HFFc6 (cell line): ENCODE measurements around the gene FLOT1. TPM values are rescaled to one million over a fixed set of nuclear protein-coding genes. Genes with fewer than 3 reads are reported as not detected.
A peak's percentile ranks its signal among the peaks of the same experiment; 100 is the strongest.

Experiments
- DNase-seq: peaks from one replicate; pipeline ENCODE4 v3.0.0-alpha.2; 2018
- H3K27ac Mint-ChIP-seq: 2 replicates; pipeline ENCODE4 v1.8.0; 2020; ENCODE audit warnings: mild to moderate bottlenecking, mixed read lengths
- H3K27me3 Mint-ChIP-seq: 2 replicates; pipeline ENCODE4 v1.8.0; 2021; ENCODE audit warnings: mild to moderate bottlenecking, moderate library complexity, mixed read lengths; ENCODE audit not compliant: insufficient read depth
- H3K36me3 Mint-ChIP-seq: 2 replicates; pipeline ENCODE4 v1.8.0; 2021; ENCODE audit warnings: low read depth, mixed read lengths
- H3K4me1 Mint-ChIP-seq: 2 replicates; pipeline ENCODE4 v1.8.0; 2020; ENCODE audit warnings: low read depth, mixed read lengths
- H3K4me3 Mint-ChIP-seq: 2 replicates; pipeline ENCODE4 v1.8.0; 2020; ENCODE audit warnings: mild to moderate bottlenecking, moderate library complexity, mixed read lengths
- H3K9me3 Mint-ChIP-seq: 2 replicates; pipeline ENCODE4 v1.8.0; 2020; ENCODE audit warnings: mild to moderate bottlenecking, mixed read lengths
- CTCF ChIP-seq: fragments of 200-600 bp; sonication (generic); IDR thresholded peaks from 2 replicates; pipeline ENCODE4 v1.5.0; 2021; ENCODE audit warnings: antibody characterized with exemption, mild to moderate bottlenecking
- total RNA-seq, 6 experiments: library from RNA; stranded (reverse); fragmentation: NEBNext Ultra II Directional; extraction: Animal tissue kit (Norgen Biotek cat#: 25700); gene quantifications; 2 replicates in 1 of 6; 3 replicates in 5 of 6; pipeline ENCODE4 v1.2.3, GENCODE V29; 2021

FLOT1 gene
- total RNA-seq, 6 experiments from 2014 or later, result 218 to 286 (median 236) TPM

- Mint-ChIP-seq H3K27me3 (no peaks in the 10 kb centered on the region; the same call in none of the 2 replicates), H3K9me3 (no peaks in the 10 kb centered on the region; the same call in 1 of the 2 replicates), H3K27ac (peak overlapping the region; percentile 95), H3K36me3 (peaks cover 73% of the 10 kb centered on the region), H3K4me1 (peaks cover 54% of the 10 kb centered on the region), H3K4me3 (peak overlapping the region; percentile 92)
- no peak for DNase-seq
- no peak for TF ChIP-seq CTCF
Measured at GRCh38 chr6:30681766-30682142, 60.7 kb downstream of the FLOT1 start.

GRCh38 chr6:30679765-30680535 lies 62.5 kb downstream of the FLOT1 start:
- peaks cover 70% of the 10 kb centered on the region for H3K36me3 Mint-ChIP-seq
- DNase-seq, result no peak
- H3K27ac Mint-ChIP-seq, result peak overlapping the region; percentile 65
- peak overlapping the region; percentile 92 for H3K4me3 Mint-ChIP-seq
- peaks cover 4% of the 10 kb centered on the region for H3K27me3 Mint-ChIP-seq
- H3K9me3 Mint-ChIP-seq, result no peaks in the 10 kb centered on the region; the same call in 1 of the 2 replicates
- H3K4me1 Mint-ChIP-seq, result peaks cover 58% of the 10 kb centered on the region
- no peak for TF ChIP-seq CTCF

GRCh38 chr6:30678964-30679726 lies 63.3 kb downstream of the FLOT1 start:
- TF ChIP-seq CTCF, result peak; percentile 95
- peak; percentile 48 for DNase-seq
- Mint-ChIP-seq H3K36me3 (peaks cover 64% of the 10 kb centered on the region), H3K9me3 (no peaks in the 10 kb centered on the region), H3K27me3 (peaks cover 4% of the 10 kb centered on the region), H3K4me3 (peak overlapping the region; percentile 92), H3K4me1 (peaks cover 55% of the 10 kb centered on the region), H3K27ac (peak overlapping the region; percentile 65)

Other genes with a start within 250 kb of the FLOT1 start
- 10 to 100 TPM; 56.9 to 65.6 (median 61.9) TPM for gene GNL1, start 186.2 kb downstream of the FLOT1 start, total RNA-seq
- gene PRR3, start 185.4 kb downstream of the FLOT1 start, total RNA-seq, result 10 to 100 TPM in 5 of 6 experiments, 1 to 10 TPM in 1; 9.8 to 14.0 (median 12.3) TPM
- 10 to 100 TPM; 51.3 to 69.3 (median 63.1) TPM for gene ABCF1, start 171.2 kb downstream of the FLOT1 start, total RNA-seq
- gene PPP1R10, start 125.4 kb downstream of the FLOT1 start, total RNA-seq, result 10 to 100 TPM; 62.4 to 75.4 (median 71.2) TPM
- 10 to 100 TPM; 50.7 to 63.4 (median 56.1) TPM for gene MRPS18B, start 124.8 kb downstream of the FLOT1 start, total RNA-seq
- gene ATAT1, start 115.8 kb downstream of the FLOT1 start, total RNA-seq, result 1 to 10 TPM; 5.2 to 9.3 (median 5.9) TPM
- 10 to 100 TPM; 12.0 to 19.2 (median 16.4) TPM for gene C6orf136, start 95.6 kb downstream of the FLOT1 start, total RNA-seq
- gene DHX16, start 69.7 kb downstream of the FLOT1 start, total RNA-seq, result 10 to 100 TPM; 33.7 to 36.7 (median 35.5) TPM
- gene PPP1R18, start 56.0 kb downstream of the FLOT1 start, total RNA-seq, result 100 to 1,000 TPM; 135 to 149 (median 141) TPM
- 10 to 100 TPM; 16.3 to 35.1 (median 31.1) TPM for gene NRM, start 51.7 kb downstream of the FLOT1 start, total RNA-seq
- gene MDC1, start 25.4 kb downstream of the FLOT1 start, total RNA-seq, result 10 to 100 TPM; 18.4 to 31.9 (median 28.1) TPM
- 1,000 to 10,000 TPM; 1,052 to 1,712 (median 1,589) TPM for gene TUBB, start 22.3 kb downstream of the FLOT1 start, total RNA-seq
- gene IER3, start 1.9 kb upstream of the FLOT1 start, total RNA-seq, result 10 to 100 TPM; 38.1 to 62.4 (median 60.2) TPM
- 10 to 100 TPM; 28.0 to 42.5 (median 31.6) TPM for gene DDR1, start 141.8 kb upstream of the FLOT1 start, total RNA-seq
- gene GTF2H4, start 165.5 kb upstream of the FLOT1 start, total RNA-seq, result 10 to 100 TPM; 23.9 to 27.1 (median 26.5) TPM
- gene VARS2, start 171.6 kb upstream of the FLOT1 start, total RNA-seq, result 10 to 100 TPM; 15.3 to 18.4 (median 16.9) TPM
- not detected for gene SFTA2, start 189.5 kb upstream of the FLOT1 start, total RNA-seq
- gene MUCL3, start 198.3 kb upstream of the FLOT1 start, total RNA-seq, result not detected
- gene MUC21, start 241.0 kb upstream of the FLOT1 start, total RNA-seq, result not detected